ENCODE results near the gene SEC61B.
A peak's percentile ranks its signal among the peaks of the same experiment; 100 is the strongest.

SEC61B gene

DNA sequence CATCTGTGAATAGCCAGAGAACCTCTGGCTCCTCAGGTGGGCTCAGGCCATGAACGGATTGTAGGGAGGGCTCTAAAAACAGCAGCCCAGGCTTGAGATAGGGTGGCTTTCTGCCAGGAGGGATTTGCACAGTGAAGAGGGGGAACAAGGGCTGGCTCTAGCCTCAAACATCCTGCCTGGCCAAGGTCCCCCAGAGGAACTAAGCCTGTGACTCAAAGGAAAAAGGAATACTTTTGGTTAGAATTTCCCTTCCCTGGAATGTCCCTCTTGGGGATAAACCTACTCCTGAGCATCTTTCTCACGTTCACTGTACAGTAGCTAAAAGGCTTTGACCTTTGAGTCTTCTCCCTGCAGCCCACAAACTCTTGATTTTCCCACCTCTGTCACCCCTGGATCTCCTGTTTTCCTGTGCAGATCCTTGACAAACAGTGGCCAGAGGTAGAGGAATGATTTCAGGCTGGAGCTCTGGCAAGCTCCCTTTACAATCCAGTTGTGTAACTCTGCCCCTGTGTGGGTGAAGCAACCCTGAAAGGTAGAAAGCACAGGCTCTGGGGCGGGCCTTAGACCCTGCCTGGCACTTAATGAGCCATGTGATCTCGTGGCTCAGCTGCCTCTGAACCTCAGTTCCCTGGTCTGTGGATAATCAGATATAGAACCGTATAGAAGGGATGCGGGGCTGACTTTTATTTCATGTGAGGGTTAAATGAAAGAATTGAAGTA, 17.4 kb downstream of the SEC61B start:
- WGBS = 79% methylated on average over 5 of the region's 6 CpGs
- Histone ChIP-seq H2BK120ac (ENCODE audit: low read depth, low read length) (no peak overlapping the region), H4K91ac (ENCODE audit: low read length) (no peak overlapping the region), H2AK5ac (ENCODE audit: low read length, severe bottlenecking) (no peak overlapping the region), H3K4me3 (ENCODE audit: insufficient read depth in 1 of 2, low read depth in 1 of 2, low read length in 2 of 2) (no peak overlapping the region), H3K79me1 (replicated peaks; ENCODE audit: low read length, poor library complexity, severe bottlenecking) (peaks cover 12% of the 10 kb centered on the region), H3K4me2 (ENCODE audit: low read length, poor library complexity, severe bottlenecking) (no peak overlapping the region), H3K9me3 (ENCODE audit: control insufficient read depth, low read length) (no peaks in the 10 kb centered on the region), H3K4me1 (ENCODE audit: control insufficient read depth, insufficient read depth, low read depth, low read length) (no peaks in the 10 kb centered on the region), H3K18ac (ENCODE audit: low read depth in 1 of 2, low read length in 2 of 2) (no peak overlapping the region), H2AFZ (ENCODE audit: low read depth, low read length) (no peak overlapping the region), H3K27ac (ENCODE audit: low read length, poor library complexity, severe bottlenecking) (no peak overlapping the region), H2BK12ac (ENCODE audit: low read length in 2 of 2) (no peak overlapping the region), H3K9ac (ENCODE audit: low read length) (peak overlapping the region; percentile 22), H3K27me3 (ENCODE audit: control insufficient read depth in 1 of 2, insufficient read depth in 1 of 2, low read length in 2 of 2) (no peaks in the 10 kb centered on the region), H3K14ac (ENCODE audit: low read length in 2 of 2) (no peak overlapping the region), H4K8ac (ENCODE audit: low read length) (no peak overlapping the region), H3K4ac (ENCODE audit: low read depth in 1 of 2, low read length in 2 of 2) (no peak overlapping the region), H3K36me3 (ENCODE audit: control insufficient read depth in 1 of 2, insufficient read depth in 2 of 2, low read depth in 1 of 2, low read length in 2 of 2) (peaks cover 0 to 20% of the 10 kb centered on the region in 2 experiments), H2BK5ac (ENCODE audit: low read depth, low read length, poor library complexity, severe bottlenecking) (no peak overlapping the region), H2BK15ac (ENCODE audit: low read depth, poor library complexity, severe bottlenecking) (no peak overlapping the region), H3K23ac (ENCODE audit: low read length in 2 of 2) (no peak overlapping the region)
- peak; percentile 75 for DNase-seq

DNA sequence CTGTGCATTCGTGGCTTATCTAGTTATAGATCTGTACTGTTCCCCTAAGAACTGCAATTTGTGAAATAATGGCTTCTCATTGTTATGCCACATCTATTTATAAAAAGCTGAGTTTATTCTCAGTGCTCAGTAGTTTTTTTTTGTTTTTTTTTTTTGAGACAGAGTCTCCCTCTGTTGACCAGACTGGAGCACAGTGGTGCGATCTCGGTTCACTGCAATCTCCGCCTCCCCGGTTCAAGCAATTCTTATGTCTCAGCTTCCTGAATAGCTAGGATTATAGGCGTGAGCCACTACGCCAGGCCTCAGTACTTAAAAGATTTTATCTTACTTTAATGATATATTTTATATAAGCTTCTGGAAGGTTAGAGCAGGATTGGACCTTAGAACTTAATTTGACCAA, 19.0 kb downstream of the SEC61B start:
- Histone ChIP-seq H2BK15ac (ENCODE audit: low read depth, poor library complexity, severe bottlenecking) (no peak overlapping the region), H2BK12ac (ENCODE audit: low read length in 2 of 2) (no peak overlapping the region)
- WGBS = 88% methylated on average over 4 of the region's 7 CpGs

DNA sequence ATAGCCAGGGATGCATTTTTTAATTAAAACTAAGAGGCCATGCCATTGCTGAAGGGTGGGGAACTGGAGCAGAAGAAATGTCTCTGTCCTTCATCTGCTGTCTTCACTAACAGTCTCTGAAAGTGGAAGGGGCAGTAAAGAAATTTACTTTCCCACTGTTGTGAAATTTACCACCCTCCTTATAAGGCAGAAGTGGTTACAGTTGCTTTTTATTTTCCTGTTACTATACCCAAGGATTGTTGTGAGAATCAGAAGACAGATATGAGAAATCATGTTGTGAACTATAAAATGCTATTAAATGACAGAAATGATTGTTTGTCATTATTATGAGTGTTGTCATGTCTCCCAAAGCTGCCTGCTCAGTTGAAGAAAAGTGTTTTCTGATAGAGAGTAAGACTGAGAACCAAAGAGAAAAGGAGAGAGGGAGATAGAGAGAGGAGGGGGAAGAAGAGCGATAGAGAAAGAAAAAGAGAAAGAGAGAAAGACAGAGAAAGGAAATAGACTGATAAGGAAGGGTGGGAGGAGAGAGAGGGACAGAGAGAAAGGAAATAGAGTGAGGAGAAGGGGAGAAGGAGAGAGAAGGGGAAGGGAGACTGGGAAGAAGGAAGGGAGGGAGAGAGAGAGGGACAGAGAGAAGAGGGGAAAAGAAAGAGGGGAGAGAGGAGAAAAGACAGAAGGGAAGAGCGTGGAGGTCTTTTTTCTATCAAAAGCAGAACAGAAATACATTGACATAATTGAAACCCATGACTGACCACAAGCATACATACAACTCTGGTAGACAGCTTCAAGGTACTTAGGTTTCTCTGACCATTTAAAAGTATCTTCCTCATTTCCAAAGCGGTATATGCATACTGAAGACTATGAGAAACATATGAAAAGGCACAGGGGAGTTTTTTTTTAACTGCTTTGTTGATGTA, 22.5 kb downstream of the SEC61B start:
- H3K9ac ChIP-seq (ENCODE audit: low read length) = no peak overlapping the region
- H2BK12ac ChIP-seq (ENCODE audit: low read length in 2 of 2) = no peak overlapping the region
- peaks cover 0 to 14% of the 10 kb centered on the region in 2 experiments for H3K36me3 ChIP-seq (ENCODE audit: control insufficient read depth in 1 of 2, insufficient read depth in 2 of 2, low read depth in 1 of 2, low read length in 2 of 2)
- H3K4me3 ChIP-seq (ENCODE audit: insufficient read depth in 1 of 2, low read depth in 1 of 2, low read length in 2 of 2) = no peak overlapping the region
- no peak overlapping the region for H3K27ac ChIP-seq (ENCODE audit: low read length, poor library complexity, severe bottlenecking)
- no peak overlapping the region for H3K14ac ChIP-seq (ENCODE audit: low read length in 2 of 2)
- no peak overlapping the region for H2BK120ac ChIP-seq (ENCODE audit: low read depth, low read length)
- H2BK15ac ChIP-seq (ENCODE audit: low read depth, poor library complexity, severe bottlenecking) = no peak overlapping the region
- no peak overlapping the region for H3K18ac ChIP-seq (ENCODE audit: low read depth in 1 of 2, low read length in 2 of 2)
- DNase-seq = no peak
- no peaks in the 10 kb centered on the region for H3K79me1 ChIP-seq (replicated peaks; ENCODE audit: low read length, poor library complexity, severe bottlenecking)
- no peaks in the 10 kb centered on the region for H3K27me3 ChIP-seq (ENCODE audit: control insufficient read depth in 1 of 2, insufficient read depth in 1 of 2, low read length in 2 of 2)
- H2BK5ac ChIP-seq (ENCODE audit: low read depth, low read length, poor library complexity, severe bottlenecking) = no peak overlapping the region
- H3K4ac ChIP-seq (ENCODE audit: low read depth in 1 of 2, low read length in 2 of 2) = no peak overlapping the region
- no peak overlapping the region for H2AK5ac ChIP-seq (ENCODE audit: low read length, severe bottlenecking)
- H3K23ac ChIP-seq (ENCODE audit: low read length in 2 of 2) = no peak overlapping the region
- H4K8ac ChIP-seq (ENCODE audit: low read length) = no peak overlapping the region
- H2AFZ ChIP-seq (ENCODE audit: low read depth, low read length) = no peak overlapping the region
- no peaks in the 10 kb centered on the region for H3K9me3 ChIP-seq (ENCODE audit: control insufficient read depth, low read length)
- no peak overlapping the region for H3K4me2 ChIP-seq (ENCODE audit: low read length, poor library complexity, severe bottlenecking)
- no peak overlapping the region for H4K91ac ChIP-seq (ENCODE audit: low read length)
- WGBS = 92% methylated on average over 2 of the region's 3 CpGs
- H3K4me1 ChIP-seq (ENCODE audit: control insufficient read depth, insufficient read depth, low read depth, low read length) = peaks cover 2% of the 10 kb centered on the region

More for the DNA sequence above, 19.0 kb downstream of the SEC61B start:
- Histone ChIP-seq H3K9ac (ENCODE audit: low read length) (no peak overlapping the region), H3K36me3 (ENCODE audit: control insufficient read depth in 1 of 2, insufficient read depth in 2 of 2, low read depth in 1 of 2, low read length in 2 of 2) (peaks cover 0 to 20% of the 10 kb centered on the region in 2 experiments), H4K91ac (ENCODE audit: low read length) (no peak overlapping the region), H3K4me1 (ENCODE audit: control insufficient read depth, insufficient read depth, low read depth, low read length) (no peaks in the 10 kb centered on the region), H3K23ac (ENCODE audit: low read length in 2 of 2) (no peak overlapping the region), H3K14ac (ENCODE audit: low read length in 2 of 2) (no peak overlapping the region), H3K4ac (ENCODE audit: low read depth in 1 of 2, low read length in 2 of 2) (no peak overlapping the region), H3K79me1 (replicated peaks; ENCODE audit: low read length, poor library complexity, severe bottlenecking) (peaks cover 7% of the 10 kb centered on the region), H3K9me3 (ENCODE audit: control insufficient read depth, low read length) (no peaks in the 10 kb centered on the region), H4K8ac (ENCODE audit: low read length) (no peak overlapping the region), H2BK5ac (ENCODE audit: low read depth, low read length, poor library complexity, severe bottlenecking) (no peak overlapping the region), H3K27ac (ENCODE audit: low read length, poor library complexity, severe bottlenecking) (no peak overlapping the region), H3K18ac (ENCODE audit: low read depth in 1 of 2, low read length in 2 of 2) (no peak overlapping the region), H2AK5ac (ENCODE audit: low read length, severe bottlenecking) (no peak overlapping the region), H2BK120ac (ENCODE audit: low read depth, low read length) (no peak overlapping the region), H3K4me2 (ENCODE audit: low read length, poor library complexity, severe bottlenecking) (no peak overlapping the region), H3K4me3 (ENCODE audit: insufficient read depth in 1 of 2, low read depth in 1 of 2, low read length in 2 of 2) (no peak overlapping the region), H2AFZ (ENCODE audit: low read depth, low read length) (no peak overlapping the region), H3K27me3 (ENCODE audit: control insufficient read depth in 1 of 2, insufficient read depth in 1 of 2, low read length in 2 of 2) (no peaks in the 10 kb centered on the region)
- DNase-seq = no peak

DNA sequence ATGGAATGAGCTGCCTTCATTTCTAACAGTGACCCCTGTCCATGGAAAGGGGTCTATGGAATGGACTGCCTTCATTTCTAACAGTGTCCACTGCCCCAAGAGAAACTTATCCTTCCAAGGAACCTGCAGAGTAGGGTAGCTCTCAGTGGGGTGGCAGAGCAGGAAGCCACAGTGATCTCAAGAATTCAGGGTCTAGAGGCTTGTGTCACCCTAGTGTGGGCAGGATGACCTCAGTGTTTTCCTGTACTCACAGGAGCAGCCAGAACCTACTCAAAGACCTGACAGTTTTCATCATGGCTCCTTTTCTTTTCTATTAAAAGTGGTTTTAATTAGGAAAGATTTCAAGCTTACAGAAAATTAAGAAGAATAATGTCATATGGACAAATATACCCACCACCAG, 27.5 kb downstream of the SEC61B start:
- Histone ChIP-seq H3K4ac (ENCODE audit: low read depth in 1 of 2, low read length in 2 of 2) (no peak overlapping the region), H3K4me2 (ENCODE audit: low read length, poor library complexity, severe bottlenecking) (no peak overlapping the region), H2BK15ac (ENCODE audit: low read depth, poor library complexity, severe bottlenecking) (no peak overlapping the region), H2BK120ac (ENCODE audit: low read depth, low read length) (no peak overlapping the region), H3K79me1 (replicated peaks; ENCODE audit: low read length, poor library complexity, severe bottlenecking) (no peaks in the 10 kb centered on the region), H3K36me3 (ENCODE audit: control insufficient read depth in 1 of 2, insufficient read depth in 2 of 2, low read depth in 1 of 2, low read length in 2 of 2) (no peaks in the 10 kb centered on the region), H2AFZ (ENCODE audit: low read depth, low read length) (no peak overlapping the region), H3K18ac (ENCODE audit: low read depth in 1 of 2, low read length in 2 of 2) (no peak overlapping the region), H3K9ac (ENCODE audit: low read length) (no peak overlapping the region), H4K91ac (ENCODE audit: low read length) (no peak overlapping the region), H3K23ac (ENCODE audit: low read length in 2 of 2) (no peak overlapping the region), H2BK5ac (ENCODE audit: low read depth, low read length, poor library complexity, severe bottlenecking) (no peak overlapping the region), H2BK12ac (ENCODE audit: low read length in 2 of 2) (no peak overlapping the region), H2AK5ac (ENCODE audit: low read length, severe bottlenecking) (no peak overlapping the region), H3K14ac (ENCODE audit: low read length in 2 of 2) (no peak overlapping the region), H3K27me3 (ENCODE audit: control insufficient read depth in 1 of 2, insufficient read depth in 1 of 2, low read length in 2 of 2) (no peaks in the 10 kb centered on the region), H3K4me3 (ENCODE audit: insufficient read depth in 1 of 2, low read depth in 1 of 2, low read length in 2 of 2) (no peak overlapping the region), H3K4me1 (ENCODE audit: control insufficient read depth, insufficient read depth, low read depth, low read length) (peaks cover 6% of the 10 kb centered on the region), H3K27ac (ENCODE audit: low read length, poor library complexity, severe bottlenecking) (no peak overlapping the region), H4K8ac (ENCODE audit: low read length) (no peak overlapping the region), H3K9me3 (ENCODE audit: control insufficient read depth, low read length) (no peaks in the 10 kb centered on the region)
- no peak for DNase-seq

Measured in mesenchymal stem cell (in vitro differentiated cells and primary cell).